ENCODE measurements around the gene CLEC6A.

Gene CLEC6A

GRCh38 chr12:8504351-8504750, 48.6 kb downstream of the CLEC6A start:
- Histone ChIP-seq H3K36me3 (no peaks in the 10 kb centered on the region), H3K27ac (no peak overlapping the region), H3K4me3 (ENCODE audit: low read depth, low read length) (no peak overlapping the region), H3K27me3 (ENCODE audit: insufficient read depth, low read depth, severe bottlenecking) (no peaks in the 10 kb centered on the region), H3K9me3 (ENCODE audit: severe bottlenecking) (no peaks in the 10 kb centered on the region)
- no peak for DNase-seq
- TF ChIP-seq, protein P1, sequence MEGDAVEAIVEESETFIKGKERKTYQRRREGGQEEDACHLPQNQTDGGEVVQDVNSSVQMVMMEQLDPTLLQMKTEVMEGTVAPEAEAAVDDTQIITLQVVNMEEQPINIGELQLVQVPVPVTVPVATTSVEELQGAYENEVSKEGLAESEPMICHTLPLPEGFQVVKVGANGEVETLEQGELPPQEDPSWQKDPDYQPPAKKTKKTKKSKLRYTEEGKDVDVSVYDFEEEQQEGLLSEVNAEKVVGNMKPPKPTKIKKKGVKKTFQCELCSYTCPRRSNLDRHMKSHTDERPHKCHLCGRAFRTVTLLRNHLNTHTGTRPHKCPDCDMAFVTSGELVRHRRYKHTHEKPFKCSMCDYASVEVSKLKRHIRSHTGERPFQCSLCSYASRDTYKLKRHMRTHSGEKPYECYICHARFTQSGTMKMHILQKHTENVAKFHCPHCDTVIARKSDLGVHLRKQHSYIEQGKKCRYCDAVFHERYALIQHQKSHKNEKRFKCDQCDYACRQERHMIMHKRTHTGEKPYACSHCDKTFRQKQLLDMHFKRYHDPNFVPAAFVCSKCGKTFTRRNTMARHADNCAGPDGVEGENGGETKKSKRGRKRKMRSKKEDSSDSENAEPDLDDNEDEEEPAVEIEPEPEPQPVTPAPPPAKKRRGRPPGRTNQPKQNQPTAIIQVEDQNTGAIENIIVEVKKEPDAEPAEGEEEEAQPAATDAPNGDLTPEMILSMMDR (IDR thresholded peaks at IDR 0.05; ENCODE audit: low read depth, low read length) = no peak

DNA sequence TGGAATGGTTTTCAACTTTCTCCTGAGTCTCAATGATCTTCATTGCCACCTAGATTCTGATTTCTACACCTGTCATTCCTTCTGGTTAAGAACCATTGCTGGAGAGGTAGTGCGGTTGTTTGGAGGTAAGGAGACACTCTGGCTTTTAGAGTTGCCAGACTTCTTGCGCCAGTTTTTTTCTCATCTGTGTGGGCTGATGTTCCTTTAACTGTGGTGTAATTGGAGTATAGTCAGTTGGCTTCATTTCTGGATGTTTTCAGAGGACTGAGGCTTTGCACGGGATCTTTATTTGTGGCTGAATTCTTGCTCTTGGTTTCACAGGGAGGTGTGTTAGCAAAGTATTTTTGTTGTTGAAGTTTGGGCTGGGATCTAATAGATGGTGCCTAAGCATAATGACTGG, 51.8 kb downstream of the CLEC6A start:
- Histone ChIP-seq H3K4me3 (ENCODE audit: low read depth, low read length) (no peak overlapping the region), H3K27me3 (ENCODE audit: insufficient read depth, low read depth, severe bottlenecking) (no peaks in the 10 kb centered on the region), H3K27ac (no peak overlapping the region), H3K9me3 (ENCODE audit: severe bottlenecking) (no peaks in the 10 kb centered on the region), H3K36me3 (no peaks in the 10 kb centered on the region)
- TF ChIP-seq, protein P1 (IDR thresholded peaks at IDR 0.05; ENCODE audit: low read depth, low read length) = no peak
- no peak for DNase-seq

GRCh38 chr12:8508223-8508622, 52.5 kb downstream of the CLEC6A start:
- Histone ChIP-seq H3K27me3 (ENCODE audit: insufficient read depth, low read depth, severe bottlenecking) (no peaks in the 10 kb centered on the region), H3K27ac (no peak overlapping the region), H3K9me3 (ENCODE audit: severe bottlenecking) (no peaks in the 10 kb centered on the region), H3K4me3 (ENCODE audit: low read depth, low read length) (no peak overlapping the region), H3K36me3 (no peaks in the 10 kb centered on the region)
- no peak for DNase-seq
- TF ChIP-seq, protein P1 (IDR thresholded peaks at IDR 0.05; ENCODE audit: low read depth, low read length) = no peak

GRCh38 chr12:8508910-8509841, 53.4 kb downstream of the CLEC6A start:
- Histone ChIP-seq H3K4me3 (ENCODE audit: low read depth, low read length) (no peak overlapping the region), H3K36me3 (no peaks in the 10 kb centered on the region), H3K9me3 (ENCODE audit: severe bottlenecking) (no peaks in the 10 kb centered on the region), H3K27me3 (ENCODE audit: insufficient read depth, low read depth, severe bottlenecking) (no peaks in the 10 kb centered on the region), H3K27ac (no peak overlapping the region)
- no peak for DNase-seq
- TF ChIP-seq, protein P1 (IDR thresholded peaks at IDR 0.05; ENCODE audit: low read depth, low read length) = no peak

DNA sequence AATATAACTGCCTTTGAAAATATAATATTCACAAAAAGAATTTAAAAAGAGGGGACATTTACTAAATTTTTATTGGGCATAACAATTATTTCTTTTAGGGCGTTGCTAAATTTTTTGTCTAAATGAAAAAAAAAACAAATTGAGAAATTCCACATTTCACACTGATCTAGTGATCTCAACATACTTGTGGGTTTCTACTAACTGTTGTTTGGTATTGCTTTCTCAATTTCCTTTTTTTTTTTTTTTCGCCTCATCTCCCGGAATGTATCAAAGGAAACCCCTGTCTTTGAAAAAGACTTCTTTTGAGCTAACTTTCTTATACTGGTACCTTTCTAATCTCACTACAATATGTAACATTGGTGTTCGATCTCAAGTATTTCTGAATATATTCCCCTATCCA, 57.5 kb downstream of the CLEC6A start, which contains the start of gene CLEC4D:
TSS of gene CLEC4D (plus strand) at position 248 of the 400 bp plus-strand sequence. CDS start 230 bp downstream, outside the sequence.
- no peak for DNase-seq
- Histone ChIP-seq H3K27ac (no peak within 1 kb of the TSS), H3K4me3 (ENCODE audit: low read depth, low read length) (no peak within 1 kb of the TSS), H3K9me3 (ENCODE audit: severe bottlenecking) (no peaks in the 10 kb centered on the region), H3K27me3 (ENCODE audit: insufficient read depth, low read depth, severe bottlenecking) (no peaks in the 10 kb centered on the region), H3K36me3 (no peaks in the 10 kb centered on the region)
- TF ChIP-seq, protein P1 (IDR thresholded peaks at IDR 0.05; ENCODE audit: low read depth, low read length) = no peak
